ENCODE data around the gene TPRN.
A peak's percentile ranks its signal among the peaks of the same experiment; 100 is the strongest.

TPRN gene

DNA sequence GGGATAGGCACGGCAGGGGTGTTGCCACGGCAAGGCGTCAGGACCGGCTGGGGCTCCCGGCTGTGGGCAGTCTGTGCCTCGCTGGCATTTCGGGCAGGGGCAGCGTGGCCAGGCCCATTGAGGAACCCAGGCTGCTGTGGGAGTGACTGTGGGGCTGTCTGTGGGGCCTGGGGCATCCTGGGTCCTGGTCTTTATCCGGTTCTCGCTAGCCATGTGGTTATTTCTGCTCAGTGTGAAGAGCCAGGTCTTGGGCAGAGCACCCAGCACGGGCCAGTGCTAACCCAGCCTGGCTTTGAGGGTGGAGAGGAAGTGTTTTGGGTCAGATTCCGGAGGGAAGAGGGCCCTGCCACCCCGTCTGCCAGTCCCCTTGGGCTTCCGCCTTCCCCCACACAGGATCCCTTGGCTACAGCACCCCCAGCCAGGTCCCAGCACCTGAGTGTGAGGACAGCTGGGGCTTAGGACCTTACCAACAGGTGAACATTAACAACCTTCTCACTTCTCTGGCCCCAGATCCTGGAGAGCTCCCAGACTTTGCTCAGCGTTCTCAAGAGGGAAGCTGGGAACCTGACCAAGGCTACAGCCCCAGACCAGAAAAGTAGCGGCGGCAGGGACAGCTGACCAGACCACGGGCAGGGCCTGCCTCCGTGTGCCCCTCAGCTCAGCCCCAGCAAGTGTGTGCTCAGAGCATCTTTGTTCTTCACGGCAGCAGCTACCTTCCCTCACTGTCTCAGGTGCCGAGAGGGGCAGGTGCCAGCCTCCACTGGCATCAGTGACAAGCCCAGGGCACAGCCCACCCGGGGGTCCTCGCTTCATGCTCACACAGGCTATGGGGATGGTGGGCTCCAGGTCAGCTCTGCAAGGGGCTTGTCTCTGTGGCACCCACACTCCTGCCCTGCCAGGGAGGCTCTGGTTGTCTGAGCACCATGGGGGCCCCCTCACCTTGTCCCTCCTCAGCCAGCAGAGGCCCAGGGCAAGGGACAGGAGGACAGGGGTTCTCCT is 10.9 kb downstream of the TPRN start:
- DNase-seq (ENCODE audit: low spot score) = no peak

DNA sequence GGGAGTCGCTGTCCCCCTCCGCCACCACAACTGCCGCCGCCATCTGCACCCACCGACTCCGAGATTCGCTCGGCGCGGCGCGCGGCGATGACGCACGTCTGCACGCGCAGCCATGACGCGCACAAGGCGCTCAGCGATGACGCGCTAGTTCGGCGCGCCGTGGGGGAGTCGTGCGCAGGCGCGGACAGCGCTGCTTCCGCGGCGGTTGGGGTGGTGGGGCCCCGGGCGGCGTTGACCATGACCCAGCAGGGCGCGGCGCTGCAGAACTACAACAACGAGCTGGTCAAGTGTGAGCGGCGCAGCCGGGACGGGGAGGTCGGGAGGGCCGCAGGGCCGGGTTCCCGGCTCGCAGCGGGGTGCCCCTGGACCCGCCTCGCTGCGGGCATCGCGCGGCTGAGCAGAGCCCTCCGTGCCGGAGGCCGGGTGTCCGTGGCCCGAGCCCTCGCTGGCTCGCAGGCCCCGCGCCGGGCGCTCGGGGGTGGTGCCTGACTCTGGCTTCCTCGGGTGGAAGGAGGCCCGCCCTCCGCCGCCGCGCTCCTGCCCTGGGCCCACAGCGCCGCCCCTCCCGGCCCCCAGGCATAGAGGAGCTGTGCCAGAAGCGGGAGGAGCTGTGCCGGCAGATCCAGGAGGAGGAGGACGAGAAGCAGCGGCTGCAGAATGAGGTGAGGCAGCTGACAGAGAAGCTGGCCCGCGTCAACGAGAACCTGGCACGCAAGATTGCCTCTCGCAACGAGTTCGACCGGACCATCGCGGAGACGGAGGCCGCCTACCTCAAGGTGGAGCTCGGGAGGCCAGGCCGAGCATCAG is 11.8 kb downstream of the TPRN start, which contains the start of the genes ANAPC2 and SSNA1:
Gene ANAPC2, minus strand, starts transcription at position 71 of the 807 bp plus-strand sequence. Its CDS starts 28 bp downstream, at position 43.
Gene SSNA1, plus strand, starts transcription at position 187 of the 807 bp plus-strand sequence. Its CDS starts 51 bp downstream, at position 238.
- DNase-seq (ENCODE audit: low spot score) = peak; percentile 97

DNA sequence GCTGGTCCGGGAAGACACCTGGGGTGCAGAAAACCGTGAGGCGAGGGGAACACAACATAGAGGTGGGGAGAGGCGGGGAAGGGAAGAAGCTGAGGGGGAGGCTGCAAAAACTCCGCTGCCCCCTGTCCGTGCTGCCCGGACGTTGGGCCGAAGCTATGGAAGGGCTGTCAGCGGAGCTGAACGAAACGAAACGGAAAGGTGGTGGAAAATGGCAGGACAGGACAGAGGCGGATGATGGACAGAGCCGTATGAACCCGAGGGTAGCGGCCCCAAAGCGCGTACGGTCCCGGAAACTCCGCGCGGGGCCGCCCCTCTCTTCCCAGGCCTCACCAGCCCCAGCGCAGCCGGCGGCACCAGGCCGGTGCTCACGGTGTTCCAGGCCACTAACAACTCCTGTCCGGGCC is 12.5 kb downstream of the TPRN start:
- no peak for DNase-seq (ENCODE audit: low spot score)

DNA sequence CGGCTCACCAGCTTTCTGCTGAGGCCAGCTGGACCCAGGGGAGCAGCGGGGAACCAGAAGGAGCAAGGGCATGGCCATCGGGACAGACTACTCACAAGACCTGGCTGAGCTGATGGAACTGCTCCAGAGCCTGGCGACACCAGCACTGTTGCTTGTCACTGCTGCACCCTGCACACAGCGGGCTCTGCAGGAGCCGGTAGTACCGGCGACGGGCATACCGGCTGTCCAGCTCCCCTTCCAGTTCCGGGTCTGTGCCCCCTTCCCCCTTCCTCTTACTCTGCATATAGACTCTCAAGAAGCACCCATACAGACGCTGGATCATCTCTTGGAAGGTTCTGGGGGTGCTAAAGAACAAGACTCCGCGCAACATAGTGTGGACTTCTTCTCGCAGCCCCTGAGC is 13.2 kb downstream of the TPRN start:
- no peak for DNase-seq (ENCODE audit: low spot score)

- DNase-seq (ENCODE audit: low spot score) = no peak
These were observed 14.2 kb downstream of the TPRN start for GRCh38 chr9:137186385-137186784.

- DNase-seq (ENCODE audit: low spot score) = no peak
These were observed 14.6 kb downstream of the TPRN start for GRCh38 chr9:137185921-137186320.

DNA sequence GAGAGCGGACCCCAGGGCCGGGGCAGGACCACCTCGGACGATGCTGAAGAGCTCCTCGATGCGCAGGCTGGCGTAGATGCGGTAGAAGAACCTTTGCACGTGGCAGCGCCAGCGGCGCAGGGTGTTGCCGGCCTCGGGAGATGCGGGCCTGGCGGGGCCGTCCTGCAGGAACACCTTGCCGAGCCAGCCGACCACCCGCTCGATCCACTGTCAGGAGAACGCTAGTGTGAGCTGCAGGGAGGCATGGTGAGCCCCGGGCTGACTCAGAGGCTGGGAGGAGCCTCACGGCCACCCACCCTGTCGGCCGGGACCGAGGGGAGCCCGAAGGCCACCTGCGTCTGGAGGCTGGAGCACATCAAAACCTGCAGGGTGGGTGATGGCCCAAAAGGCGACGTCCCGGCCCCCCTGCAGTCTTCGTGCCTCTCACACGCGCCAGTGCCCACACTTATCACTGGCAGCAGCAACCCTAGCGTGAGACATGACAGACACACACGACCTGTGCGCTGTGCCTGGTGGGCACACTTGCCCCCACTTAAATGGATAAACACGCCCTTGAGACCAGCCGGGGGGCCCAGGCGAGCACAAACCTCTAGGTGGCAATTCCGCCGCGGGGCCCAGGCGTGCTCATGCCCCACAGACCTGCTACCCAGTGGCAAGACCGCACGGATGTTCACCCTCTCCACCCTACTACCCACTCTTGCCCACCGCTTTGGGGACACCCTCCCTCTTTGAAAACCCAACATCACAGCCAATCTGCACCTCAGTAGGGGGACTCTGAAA is 15.5 kb downstream of the TPRN start:
- DNase-seq (ENCODE audit: low spot score) = no peak

DNA sequence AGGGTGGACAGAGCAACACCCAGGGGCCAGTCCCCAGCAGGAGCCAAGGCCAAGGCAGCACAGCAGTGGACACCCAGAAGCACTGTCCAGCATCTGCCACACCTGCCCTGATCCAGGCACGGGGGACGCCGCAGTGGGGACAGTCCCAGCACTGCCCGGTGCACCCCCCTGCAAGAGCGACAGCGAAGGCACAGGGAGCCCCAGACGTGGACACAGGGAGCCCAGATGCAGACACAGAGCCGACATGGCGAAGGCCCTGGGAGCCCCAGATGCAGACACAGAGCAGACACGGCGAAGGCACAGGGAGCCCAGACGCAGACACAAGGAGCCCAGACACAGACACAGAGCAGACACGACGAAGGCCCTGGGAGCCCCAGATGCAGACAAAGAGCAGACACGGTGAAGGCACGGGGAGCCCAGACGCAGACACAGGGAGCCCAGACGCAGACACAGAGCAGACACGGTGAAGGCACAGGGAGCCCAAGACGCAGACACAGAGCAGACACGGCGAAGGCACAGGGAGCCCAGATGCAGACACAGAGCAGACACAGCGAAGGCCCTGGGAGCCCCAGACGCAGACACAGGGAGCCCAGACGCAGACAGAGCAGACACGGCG is 16.5 kb downstream of the TPRN start:
- no peak for DNase-seq (ENCODE audit: low spot score)

DNA sequence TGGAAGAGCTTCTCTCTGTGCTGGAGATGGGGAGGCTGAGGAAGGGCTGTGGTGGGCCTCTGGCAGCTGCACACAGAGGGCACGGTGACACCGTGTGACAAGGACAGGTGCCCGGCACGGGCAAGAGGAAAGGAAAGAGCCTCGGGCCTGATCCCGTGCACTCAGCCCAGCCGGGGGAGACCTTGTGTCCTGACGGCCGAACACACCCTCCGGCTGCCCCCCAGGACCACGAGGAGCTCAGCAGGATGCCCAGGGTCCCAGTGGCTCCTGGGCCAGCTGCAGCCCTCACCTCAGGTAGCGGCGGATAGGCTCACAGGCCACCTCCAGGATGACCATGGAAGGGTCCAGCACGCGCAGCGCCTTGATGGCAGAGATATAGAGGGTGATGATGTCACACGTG is 17.7 kb downstream of the TPRN start:
- no peak for DNase-seq (ENCODE audit: low spot score)

- no peak for DNase-seq (ENCODE audit: low spot score)
These were observed 18.9 kb downstream of the TPRN start for GRCh38 chr9:137181680-137182079.

GRCh38 chr9:137180491-137180890 is 20.1 kb downstream of the TPRN start:
- no peak for DNase-seq (ENCODE audit: low spot score)

GRCh38 chr9:137179761-137180160 is 20.8 kb downstream of the TPRN start:
- DNase-seq (ENCODE audit: low spot score) = no peak

DNA sequence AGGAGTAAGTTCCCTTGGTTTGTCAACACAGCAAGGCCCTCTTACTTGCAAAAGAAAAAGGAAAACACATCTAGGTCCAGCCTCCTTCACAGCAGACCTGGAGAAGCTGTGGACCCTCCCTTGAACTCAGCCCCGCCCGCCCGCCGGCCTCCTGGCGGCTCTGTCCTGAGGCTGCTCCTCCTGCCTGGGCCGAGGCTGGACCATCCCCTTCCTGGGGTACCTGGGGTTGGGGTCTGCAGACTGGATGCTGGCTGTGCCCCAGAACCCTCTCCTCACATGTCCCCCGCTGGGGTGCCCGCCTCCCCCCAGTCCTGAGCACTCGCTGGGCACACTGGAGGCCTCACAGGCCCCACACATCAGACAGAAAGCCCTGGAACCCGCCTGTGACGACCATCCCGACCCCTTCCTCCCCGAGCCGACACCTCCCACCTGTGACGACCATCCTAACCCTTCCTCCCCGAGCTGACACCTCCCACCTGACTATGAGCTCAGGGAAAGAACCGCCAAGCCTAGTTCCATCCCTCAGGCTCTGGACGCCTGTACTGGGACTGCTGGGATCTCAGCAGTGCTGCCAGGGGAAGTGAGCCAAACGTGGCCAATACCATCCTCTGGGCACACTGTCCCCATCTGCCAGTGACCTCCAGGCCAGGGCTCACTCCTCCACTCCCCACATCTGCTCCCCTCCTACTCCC is 21.5 kb downstream of the TPRN start:
- no peak for DNase-seq (ENCODE audit: low spot score)

DNA sequence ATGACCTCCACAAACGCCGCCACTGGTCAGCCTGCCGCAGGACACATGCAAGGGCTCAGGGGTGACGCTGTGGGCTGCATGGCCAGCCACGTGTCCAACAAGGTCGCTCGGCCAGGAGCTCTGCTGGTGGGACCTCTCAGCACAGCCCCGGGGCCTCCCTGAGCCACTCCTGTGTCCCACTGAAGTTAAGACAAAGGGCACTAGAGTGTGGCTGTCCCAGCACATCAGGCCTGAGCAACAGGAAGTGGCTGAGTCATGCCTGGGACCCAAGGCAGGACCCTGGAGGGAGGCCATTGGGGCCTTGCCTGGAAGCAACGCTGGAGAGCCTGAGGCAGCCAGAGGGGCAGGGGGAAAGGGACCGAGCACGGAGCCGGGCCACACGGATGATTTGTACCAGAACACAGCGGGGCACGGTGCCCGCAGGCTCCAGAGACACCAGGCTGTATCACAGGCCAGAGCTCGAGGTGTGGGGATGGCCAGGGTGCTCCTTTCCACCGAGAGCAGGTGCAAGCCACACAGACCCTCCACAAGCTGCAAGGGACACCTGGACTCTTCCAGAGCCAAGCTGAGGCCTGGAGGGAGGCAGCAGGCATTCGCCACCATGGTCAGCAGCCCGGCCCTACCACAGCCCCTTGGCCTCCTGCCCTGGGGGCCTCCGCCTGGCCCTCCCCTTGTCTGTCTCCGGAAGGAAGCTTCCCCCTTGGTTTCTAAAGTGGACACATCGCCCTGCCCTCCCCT is 22.2 kb downstream of the TPRN start:
- DNase-seq (ENCODE audit: low spot score) = no peak

DNA sequence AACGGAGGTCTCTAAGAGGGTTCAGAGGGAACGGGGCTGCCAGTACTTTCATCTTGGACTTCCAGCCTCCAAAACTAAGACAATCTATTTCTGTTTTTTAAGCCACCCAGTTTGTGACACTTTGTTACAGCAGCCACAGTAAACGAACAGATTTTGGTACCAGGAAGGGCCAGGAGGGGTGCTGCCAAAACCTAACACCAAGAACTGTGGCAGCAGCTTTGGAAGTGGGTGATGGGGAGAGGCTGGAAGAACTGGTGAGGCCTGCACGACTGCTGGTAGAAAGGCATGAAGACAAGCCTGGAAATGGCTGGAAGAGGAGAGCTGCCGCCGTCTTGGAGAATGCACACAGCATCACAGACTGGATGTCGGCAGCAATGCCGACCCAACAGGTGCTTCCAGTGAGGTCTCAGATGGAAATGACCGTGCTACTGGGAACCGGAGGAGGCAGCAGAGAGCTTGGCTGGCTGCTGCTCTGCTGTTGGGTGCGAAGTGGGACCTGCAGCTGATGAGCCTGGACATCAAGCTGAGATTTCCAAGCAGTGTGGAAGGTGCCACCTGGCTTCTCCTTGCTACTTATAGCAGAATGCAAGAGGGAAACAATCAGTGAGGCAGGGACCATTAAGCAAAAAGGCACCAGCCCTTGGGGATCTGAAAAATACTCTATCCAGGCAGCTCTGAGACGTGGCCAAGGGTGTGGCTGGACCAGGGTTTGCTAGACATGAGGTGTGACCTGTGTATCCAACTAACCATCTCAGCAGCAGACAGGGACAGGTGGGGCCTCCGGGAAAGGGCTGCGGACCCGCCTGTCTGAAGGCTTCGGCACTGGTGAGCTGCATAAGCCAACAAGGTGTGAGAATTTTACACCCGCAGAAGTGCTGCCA is 24.0 kb downstream of the TPRN start:
- peak; percentile 95 for DNase-seq (ENCODE audit: low spot score)

DNA sequence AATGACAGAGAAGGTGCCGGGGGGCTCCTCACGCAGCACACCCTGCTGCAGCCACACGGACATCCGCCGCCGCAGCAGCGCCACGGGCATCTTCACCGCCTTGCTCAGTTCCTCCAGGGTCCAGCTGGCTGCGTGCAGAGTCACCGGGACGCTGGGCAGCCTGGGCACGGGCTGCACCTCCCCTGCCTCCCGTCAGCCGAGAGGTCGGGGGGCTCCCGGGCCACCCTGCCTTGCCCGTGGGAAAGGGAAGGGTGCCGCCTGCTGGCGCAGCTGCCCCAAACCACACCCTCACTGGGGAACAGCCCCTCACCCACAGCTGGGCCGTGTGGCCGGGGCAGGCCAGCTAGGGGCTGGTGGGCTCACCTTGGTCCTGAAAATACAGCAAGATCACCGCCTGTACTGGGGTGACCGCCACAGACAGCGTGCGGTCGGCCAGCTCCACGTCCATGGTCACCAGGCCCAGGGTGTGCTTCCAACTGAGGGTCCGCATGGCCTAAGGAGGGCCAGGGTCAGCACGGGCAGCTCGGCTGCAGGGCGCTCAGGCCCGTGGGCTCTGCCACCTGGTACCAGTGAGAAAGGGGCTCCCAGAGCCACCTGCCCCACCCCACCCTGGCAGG is 25.1 kb downstream of the TPRN start:
- no peak for DNase-seq (ENCODE audit: low spot score)

DNA sequence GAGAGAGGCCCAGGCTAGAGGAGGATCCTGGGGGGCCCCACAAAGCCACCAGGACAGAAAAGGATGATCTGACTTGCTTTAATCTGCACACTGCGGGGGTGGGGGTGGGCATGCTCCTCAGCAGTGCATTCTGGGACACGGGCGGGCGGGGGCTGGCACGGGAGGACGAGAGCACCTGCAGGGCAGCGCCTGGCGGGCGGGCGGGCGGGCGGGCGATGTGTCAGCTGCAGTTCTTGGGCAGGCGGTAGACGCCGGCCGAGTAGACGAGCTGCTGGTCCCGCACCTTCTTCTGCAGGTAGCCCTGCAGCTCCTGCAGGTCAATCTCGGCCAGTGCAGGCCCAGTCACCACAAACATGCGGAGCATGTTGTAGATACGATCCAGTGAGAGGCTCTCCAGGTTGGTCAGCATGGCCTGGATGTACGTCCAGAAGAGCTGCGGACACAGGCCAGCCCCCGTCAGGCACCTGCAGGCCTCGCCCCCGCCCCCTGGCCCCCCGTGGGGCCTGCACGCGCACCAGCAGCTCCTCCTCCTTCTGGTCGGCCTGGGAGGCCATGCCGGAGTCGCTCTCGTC is 25.7 kb downstream of the TPRN start:
- DNase-seq (ENCODE audit: low spot score) = no peak
